Measurements from ENCODE around the gene UNK. TPM values are rescaled to one million over a fixed set of nuclear protein-coding genes. Genes with fewer than 3 reads are reported as not detected.

The UNK gene
- total and polyA plus RNA-seq, 2 donors (not counting 3 experiments of a cell fraction or from before 2014, with no cell fraction given), result 18.0 to 23.2 TPM

DNA sequence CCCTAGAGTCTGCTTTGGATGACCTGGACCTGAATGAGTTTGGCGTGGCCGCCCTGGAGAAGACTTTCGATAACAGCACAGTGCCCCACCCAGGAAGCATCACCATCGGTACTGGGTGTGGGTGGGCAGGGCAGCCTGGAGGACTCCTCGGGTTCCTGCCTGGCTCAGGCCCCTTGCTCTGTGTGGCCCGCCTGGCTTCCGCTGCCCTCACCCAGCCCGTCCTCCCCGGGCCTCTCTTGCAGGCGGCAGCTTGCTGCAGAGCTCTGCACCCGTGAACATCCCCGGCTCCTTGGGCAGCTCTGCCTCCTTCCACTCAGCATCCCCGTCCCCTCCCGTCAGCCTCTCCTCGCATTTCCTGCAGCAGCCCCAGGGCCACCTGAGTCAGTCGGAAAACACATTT lies 35.1 kb downstream of the UNK start:
- intact Hi-C loops (cut with micrococcal nuclease), result no loop called here

More for the DNA sequence above, 35.1 kb downstream of the UNK start:
- no peak for FAIRE-seq
- Histone ChIP-seq H3K9me3 (replicated peaks; ENCODE audit: control insufficient read depth, insufficient read depth, low read length) (no peaks in the 10 kb centered on the region), H3K36me3 (ENCODE audit: control insufficient read depth in 2 of 2, extremely low read depth in 1 of 2, insufficient read depth in 2 of 2, low read length in 2 of 2) (peaks cover 0 to 49% of the 10 kb centered on the region in 2 experiments), H3K79me2 (ENCODE audit: control insufficient read depth, insufficient read depth, low read length) (no peaks in the 10 kb centered on the region), H3K4me2 (ENCODE audit: insufficient read depth, low read length) (no peak overlapping the region), H3K9ac (replicated peaks; ENCODE audit: extremely low read depth, insufficient read depth, low read length) (no peak overlapping the region), H3K4me1 (ENCODE audit: control insufficient read depth, extremely low read depth, insufficient read depth, low read length) (peaks cover 6% of the 10 kb centered on the region), H3K9me1 (replicated peaks; ENCODE audit: control insufficient read depth, extremely low read depth, insufficient read depth, low read length) (no peaks in the 10 kb centered on the region), H4K20me1 (replicated peaks; ENCODE audit: control insufficient read depth, extremely low read depth, insufficient read depth, low read length) (no peaks in the 10 kb centered on the region), H3K27me3 (ENCODE audit: control insufficient read depth in 2 of 2, insufficient read depth in 2 of 2, low read length in 2 of 2) (no peaks in the 10 kb centered on the region), H3K27ac (ENCODE audit: insufficient read depth, low read depth, low read length) (no peak overlapping the region), H2AFZ (ENCODE audit: low read depth, low read length) (no peak overlapping the region), H3K4me3 (replicated peaks in 1 of 3; ENCODE audit: insufficient read depth in 1 of 3, low read depth in 1 of 3, low read length in 3 of 3) (no peak overlapping the region)
- no TSS peak for BruUV-seq (replicated peaks)
- ChIA-PET CTCF (interaction anchor here (1.6 kb wide), 1 partner anchor 7 kb away, joined by 7 read pairs; no protein-coding TSS in a partner anchor), POLR2A (no interaction called here)
- no peak for DNase-seq (ENCODE audit: low read depth, low spot score)
- no peak for TF ChIP-seq FOS (IDR thresholded peaks at IDR 0.05; ENCODE audit: borderline replicate concordance, insufficient read depth, low read length)
- no peak for TF ChIP-seq POLR2A (IDR thresholded peaks at IDR 0.05; ENCODE audit: low read depth, low read length)
- no peak for TF ChIP-seq MYC (IDR thresholded peaks at IDR 0.05; ENCODE audit: low read depth, low read length)
- no peak for TF ChIP-seq JUN (IDR thresholded peaks at IDR 0.05; ENCODE audit: borderline replicate concordance, insufficient read depth, insufficient read length, low read depth)
- no peak for TF ChIP-seq EZH2 (IDR thresholded peaks at IDR 0.05; ENCODE audit: borderline replicate concordance, low read depth, low read length, severe bottlenecking)
- no peak for TF ChIP-seq GATA2 (IDR thresholded peaks at IDR 0.05; ENCODE audit: insufficient read depth, insufficient read length, low read depth, low read length)
- TF ChIP-seq, protein P1, sequence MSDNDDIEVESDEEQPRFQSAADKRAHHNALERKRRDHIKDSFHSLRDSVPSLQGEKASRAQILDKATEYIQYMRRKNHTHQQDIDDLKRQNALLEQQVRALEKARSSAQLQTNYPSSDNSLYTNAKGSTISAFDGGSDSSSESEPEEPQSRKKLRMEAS (IDR thresholded peaks at IDR 0.05; ENCODE audit: insufficient read depth, insufficient read length), result no peak
- no peak for TF ChIP-seq POLR2AphosphoS5 (IDR thresholded peaks at IDR 0.05; ENCODE audit: insufficient read depth, low read depth, low read length)
- TF ChIP-seq, protein P2, sequence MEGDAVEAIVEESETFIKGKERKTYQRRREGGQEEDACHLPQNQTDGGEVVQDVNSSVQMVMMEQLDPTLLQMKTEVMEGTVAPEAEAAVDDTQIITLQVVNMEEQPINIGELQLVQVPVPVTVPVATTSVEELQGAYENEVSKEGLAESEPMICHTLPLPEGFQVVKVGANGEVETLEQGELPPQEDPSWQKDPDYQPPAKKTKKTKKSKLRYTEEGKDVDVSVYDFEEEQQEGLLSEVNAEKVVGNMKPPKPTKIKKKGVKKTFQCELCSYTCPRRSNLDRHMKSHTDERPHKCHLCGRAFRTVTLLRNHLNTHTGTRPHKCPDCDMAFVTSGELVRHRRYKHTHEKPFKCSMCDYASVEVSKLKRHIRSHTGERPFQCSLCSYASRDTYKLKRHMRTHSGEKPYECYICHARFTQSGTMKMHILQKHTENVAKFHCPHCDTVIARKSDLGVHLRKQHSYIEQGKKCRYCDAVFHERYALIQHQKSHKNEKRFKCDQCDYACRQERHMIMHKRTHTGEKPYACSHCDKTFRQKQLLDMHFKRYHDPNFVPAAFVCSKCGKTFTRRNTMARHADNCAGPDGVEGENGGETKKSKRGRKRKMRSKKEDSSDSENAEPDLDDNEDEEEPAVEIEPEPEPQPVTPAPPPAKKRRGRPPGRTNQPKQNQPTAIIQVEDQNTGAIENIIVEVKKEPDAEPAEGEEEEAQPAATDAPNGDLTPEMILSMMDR (IDR thresholded peaks at IDR 0.05; ENCODE audit: extremely low read depth in 1 of 2, insufficient read depth in 1 of 2, low read depth in 1 of 2, low read length in 2 of 2), result no peak
- dilution Hi-C loops (cut with MboI; ENCODE audit: extremely low pct_ligation_motif_present, low sequenced_read_pairs), result no loop called here
